Left lung (tissue), 10 donors: ENCODE results near the gene ADRA2A. TPM values are rescaled to one million over a fixed set of nuclear protein-coding genes. Genes with fewer than 3 reads are reported as not detected.

ENCODE experiments used
- ATAC-seq: fragments of 200-7000 bp; cut with Tn5 transposase; one replicate; pipeline ENCODE4 v1.9.1; 2020; ENCODE audit warnings: moderate library complexity
- DNase-seq, 4 donors: peaks; one replicate each; pipeline ENCODE4 v3.0.0-alpha.2; 2013 to 2020
- H3K27ac ChIP-seq, 2 donors: fragments of 200-600 bp; sonication (generic) in 1 of 2; one replicate each; pipeline versions ENCODE4 v1.5.0 to v1.8.0; 2020 to 2021
- H3K27me3 ChIP-seq, 2 donors: fragments of 200-600 bp; sonication (generic) in 1 of 2; one replicate each; pipeline versions ENCODE4 v1.5.0 to v1.8.0; 2020 to 2021
- H3K36me3 ChIP-seq, 2 donors: fragments of 200-600 bp; sonication (generic) in 1 of 2; one replicate each; pipeline versions ENCODE4 v1.5.0 to v1.8.0; 2020 to 2021
- H3K4me1 ChIP-seq, 2 donors: fragments of 200-600 bp; one replicate each; pipeline ENCODE4 v1.8.0; 2021
- H3K4me3 ChIP-seq, 2 donors: fragments of 200-600 bp; sonication (generic) in 1 of 2; one replicate each; pipeline versions ENCODE4 v1.5.0 to v1.8.0; 2020 to 2021; ENCODE audit warnings: mild to moderate bottlenecking in 1 of 2
- H3K9me3 ChIP-seq, 2 donors: fragments of 200-600 bp; sonication (generic) in 1 of 2; one replicate each; pipeline versions ENCODE4 v1.5.0 to v1.8.0; 2020 to 2021
- intact Hi-C, 2 donors: fragments of 100-400 bp; cut with DNase I; formaldehyde crosslinking; loops; one replicate each; pipeline versions ENCODE4 v1.11.2 to v1.14.2; 2022
- polyA plus RNA-seq, 6 donors: library from polyadenylated mRNA; unstranded; fragments of 120-200 nt; gene quantifications; one replicate each; pipeline ENCODE4 v1.2.1, GENCODE V29; 2013; ENCODE audit not compliant: insufficient read length in 6 of 6
- total RNA-seq, 2 donors: library from RNA; stranded (reverse); fragmentation: NEBNext Ultra II Directional; extraction: Animal tissue kit (Norgen Biotek cat#: 25700); gene quantifications; one replicate each; pipeline ENCODE4 v1.2.1, GENCODE V29; 2021
- TF ChIP-seq, protein P1 (sequence below), 2 donors: fragments of 200-600 bp; sonication (generic) in 1 of 2; IDR thresholded peaks; one replicate each; pipeline versions ENCODE4 v1.5.0 to v1.8.0; 2021; ENCODE audit warnings: antibody characterized with exemption in 2 of 2
- donor health status: DM: no; HTN: yes; CAD: no.
- donor health status: DM: no; HTN: no; CAD: no.

ADRA2A gene
- total and polyA plus RNA-seq, 8 donors, result 0.15 to 8.9 (median 0.53) TPM

DNA sequence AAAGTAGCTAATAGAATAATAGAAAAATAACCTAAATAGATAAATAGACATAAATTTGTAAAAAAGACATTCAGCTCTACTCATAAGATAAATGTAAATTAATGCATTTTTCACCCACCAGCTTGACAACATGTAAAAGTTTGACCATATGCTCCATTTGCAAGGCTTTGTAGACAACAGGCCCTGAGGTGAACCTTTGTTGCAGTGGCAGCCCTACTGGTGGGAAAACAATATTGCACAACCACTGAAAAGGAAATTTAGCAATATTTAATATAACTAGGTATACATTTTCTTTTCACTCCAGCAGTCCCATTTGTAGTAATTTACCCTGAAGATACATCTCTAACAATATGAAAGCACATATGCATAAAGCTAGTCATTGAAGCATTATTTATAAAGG is 39.0 kb upstream of the ADRA2A start:
- ATAC-seq (no peak), DNase-seq (no peak)
- Histone ChIP-seq H3K9me3 (peaks cover 0 to 46% of the 10 kb centered on the region in 2 donors), H3K27me3 (no peaks in the 10 kb centered on the region), H3K4me3 (no peak overlapping the region), H3K36me3 (no peaks in the 10 kb centered on the region), H3K4me1 (no peaks in the 10 kb centered on the region), H3K27ac (no peak overlapping the region)
- TF ChIP-seq, protein P1, sequence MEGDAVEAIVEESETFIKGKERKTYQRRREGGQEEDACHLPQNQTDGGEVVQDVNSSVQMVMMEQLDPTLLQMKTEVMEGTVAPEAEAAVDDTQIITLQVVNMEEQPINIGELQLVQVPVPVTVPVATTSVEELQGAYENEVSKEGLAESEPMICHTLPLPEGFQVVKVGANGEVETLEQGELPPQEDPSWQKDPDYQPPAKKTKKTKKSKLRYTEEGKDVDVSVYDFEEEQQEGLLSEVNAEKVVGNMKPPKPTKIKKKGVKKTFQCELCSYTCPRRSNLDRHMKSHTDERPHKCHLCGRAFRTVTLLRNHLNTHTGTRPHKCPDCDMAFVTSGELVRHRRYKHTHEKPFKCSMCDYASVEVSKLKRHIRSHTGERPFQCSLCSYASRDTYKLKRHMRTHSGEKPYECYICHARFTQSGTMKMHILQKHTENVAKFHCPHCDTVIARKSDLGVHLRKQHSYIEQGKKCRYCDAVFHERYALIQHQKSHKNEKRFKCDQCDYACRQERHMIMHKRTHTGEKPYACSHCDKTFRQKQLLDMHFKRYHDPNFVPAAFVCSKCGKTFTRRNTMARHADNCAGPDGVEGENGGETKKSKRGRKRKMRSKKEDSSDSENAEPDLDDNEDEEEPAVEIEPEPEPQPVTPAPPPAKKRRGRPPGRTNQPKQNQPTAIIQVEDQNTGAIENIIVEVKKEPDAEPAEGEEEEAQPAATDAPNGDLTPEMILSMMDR (IDR thresholded peaks at IDR 0.05), result no peak
- intact Hi-C loops, result no loop called here

DNA sequence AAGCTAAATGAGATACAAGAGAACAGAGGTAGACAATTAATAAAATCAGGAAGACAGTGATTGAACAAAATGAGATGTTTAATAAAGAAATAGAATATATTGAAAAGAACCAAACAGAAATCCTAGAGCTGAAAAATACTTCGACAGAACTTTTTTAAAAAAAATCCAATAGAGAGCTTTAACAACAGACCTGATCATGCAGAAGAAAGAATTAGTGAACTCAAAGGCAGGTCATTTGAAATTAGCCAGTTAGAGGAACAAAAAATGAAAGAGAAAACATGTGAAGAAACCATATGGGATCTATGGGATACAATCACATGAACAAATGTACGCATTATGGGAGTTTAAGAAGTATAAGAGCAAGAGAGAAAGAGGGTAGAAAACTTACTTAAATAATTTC is 37.3 kb upstream of the ADRA2A start:
- H3K36me3 ChIP-seq, result no peaks in the 10 kb centered on the region
- intact Hi-C loops, result no loop called here
- no peaks in the 10 kb centered on the region for H3K4me1 ChIP-seq
- H3K27me3 ChIP-seq, result no peaks in the 10 kb centered on the region
- ATAC-seq (no peak), DNase-seq (no peak)
- peaks cover 0 to 44% of the 10 kb centered on the region in 2 donors for H3K9me3 ChIP-seq
- no peak overlapping the region for H3K27ac ChIP-seq
- TF ChIP-seq, protein P1 (IDR thresholded peaks at IDR 0.05), result no peak
- H3K4me3 ChIP-seq, result no peak overlapping the region

DNA sequence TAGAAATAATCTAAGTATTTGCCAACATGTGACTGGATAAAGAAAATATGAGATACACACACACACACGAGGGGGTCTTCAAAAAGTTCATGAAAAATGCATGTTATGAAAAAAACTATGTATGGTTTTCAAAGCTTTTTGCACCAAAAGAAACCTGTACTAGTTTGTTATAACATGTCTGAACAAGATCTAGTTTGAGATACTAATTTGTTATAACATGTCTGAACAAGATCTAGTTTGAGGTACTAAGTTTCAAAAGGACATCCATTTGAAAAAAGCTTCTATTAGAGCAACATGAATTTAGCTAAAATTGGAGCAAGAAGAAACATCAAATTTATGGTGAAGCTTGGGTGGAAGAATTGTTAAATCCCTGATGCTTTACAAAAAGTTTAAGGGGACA is 19.8 kb upstream of the ADRA2A start:
- ATAC-seq (no peak), DNase-seq (no peak)
- Histone ChIP-seq H3K4me3 (no peak overlapping the region), H3K27ac (no peak overlapping the region), H3K27me3 (no peaks in the 10 kb centered on the region), H3K9me3 (peaks cover 0 to 8% of the 10 kb centered on the region in 2 donors), H3K36me3 (no peaks in the 10 kb centered on the region), H3K4me1 (no peaks in the 10 kb centered on the region)
- intact Hi-C loops, result no loop called here
- TF ChIP-seq, protein P1 (IDR thresholded peaks at IDR 0.05), result no peak

DNA sequence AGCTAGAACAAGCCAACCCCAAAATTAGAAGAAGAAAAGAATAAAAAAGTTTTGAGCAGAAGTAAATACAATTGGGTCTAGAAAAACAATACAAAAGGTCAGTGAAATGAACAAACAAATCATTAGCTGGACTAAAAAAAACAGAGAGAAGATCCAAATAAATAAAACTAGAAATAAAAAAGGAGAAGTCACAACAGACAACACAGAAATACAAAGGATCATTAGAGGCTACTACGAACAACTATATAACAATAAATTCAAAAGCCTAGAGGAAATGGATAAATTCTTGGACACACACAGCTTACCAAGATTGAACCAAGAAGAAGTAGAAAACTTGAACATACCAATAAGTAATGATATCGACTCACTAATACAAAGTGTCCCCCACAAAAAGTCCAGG is 13.4 kb upstream of the ADRA2A start:
- DNase-seq, result no peak
- Histone ChIP-seq H3K27ac (no peak overlapping the region), H3K4me3 (no peak overlapping the region), H3K27me3 (peaks cover 0 to 5% of the 10 kb centered on the region in 2 donors), H3K9me3 (no peaks in the 10 kb centered on the region), H3K4me1 (no peaks in the 10 kb centered on the region), H3K36me3 (no peaks in the 10 kb centered on the region)
- ATAC-seq, result no peak
- TF ChIP-seq, protein P1 (IDR thresholded peaks at IDR 0.05), result no peak
- intact Hi-C loops, result no loop called here

DNA sequence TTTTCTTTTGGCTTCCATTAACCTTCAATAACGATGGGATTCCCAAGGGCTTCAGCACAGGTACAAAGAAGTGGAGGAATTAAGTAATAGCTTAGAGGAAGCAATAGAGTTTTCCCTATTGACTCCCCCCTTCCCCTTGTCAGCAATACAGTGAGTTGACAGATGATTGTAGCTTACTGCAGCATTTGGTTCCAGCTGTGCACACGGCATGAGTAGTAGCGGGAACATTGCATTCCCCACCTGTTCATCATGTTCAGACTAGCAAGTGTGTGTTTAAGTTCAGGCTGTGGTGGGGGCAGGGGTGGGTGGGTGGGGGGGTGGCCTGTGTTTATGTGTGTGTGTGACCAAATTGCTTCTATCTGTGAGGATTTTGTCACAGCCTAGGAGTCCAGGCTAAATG is 4.6 kb upstream of the ADRA2A start:
- DNase-seq (no peak), ATAC-seq (no peak)
- intact Hi-C loops, result no loop called here
- Histone ChIP-seq H3K4me1 (peaks cover 9 to 18% of the 10 kb centered on the region in 2 donors), H3K27ac (no peak overlapping the region), H3K27me3 (peaks cover 29 to 57% of the 10 kb centered on the region in 2 donors), H3K9me3 (no peaks in the 10 kb centered on the region), H3K4me3 (no peak overlapping the region), H3K36me3 (no peaks in the 10 kb centered on the region)
- TF ChIP-seq, protein P1 (IDR thresholded peaks at IDR 0.05), result no peak
